K562 (cell line): ENCODE data around the gene PSAT1. TPM values are rescaled to one million over a fixed set of nuclear protein-coding genes. Genes with fewer than 3 reads are reported as not detected.
A peak's percentile ranks its signal among the peaks of the same experiment; 100 is the strongest.

ENCODE experiments used
- ATAC-seq: fragments of 200-7000 bp; cut with Tn5 transposase; 3 replicates; pipeline ENCODE4 v1.9.1; 2020; ENCODE audit warnings: moderate library complexity
- BruUV-seq: library from RNA; stranded (reverse); fragments of 400-500 nt; replicated peaks from 2 replicates; lab custom pipeline; 2021; lab: Mats Ljungman, UMichigan
- CTCF ChIA-PET: fragments of 300-600 bp; formaldehyde crosslinking; extraction: SDS; loops from one replicate; lab custom pipeline; 2021; ENCODE audit warnings: low intra/inter-chr PET ratio; lab: Yijun Ruan, JAX
- POLR2A ChIA-PET: fragments of 300-600, 350-650 bp; sonication (Branson Sonifier 250); formaldehyde crosslinking; extraction: SDS; loops from one replicate; lab custom pipeline; 2021; ENCODE audit warnings: antibody characterized with exemption, inconsistent platforms; lab: Yijun Ruan, JAX
- DNase-seq, 4 experiments: peaks; one replicate each; pipeline versions ENCODE4 v3.0.0 to v3.0.0-alpha.2; 2011 to 2018; ENCODE audit warnings: low spot score in 3 of 4, mixed read lengths in 3 of 4; ENCODE audit errors: extremely low read depth in 1 of 4
- FAIRE-seq: peaks from 2 replicates; lab custom pipeline; 2011; peaks lifted over from hg19 to GRCh38; lab: Jason Lieb, UNC
- H2AFZ ChIP-seq: 2 replicates; pipeline ENCODE4 v1.6.0; 2011; ENCODE audit warnings: low read depth, low read length, control low read depth, inconsistent platforms
- H3K27ac ChIP-seq: fragments of 200-600 bp; 3 replicates; pipeline ENCODE4 v1.8.0; 2011; ENCODE audit warnings: low read depth, mild to moderate bottlenecking, control low read depth, inconsistent platforms, low read length, moderate library complexity, mixed read lengths; ENCODE audit errors: extremely low read depth
- H3K27me3 ChIP-seq, 2 experiments: fragments of 300-600 bp in 1 of 2; 2 replicates in 1 of 2; 3 replicates in 1 of 2; pipeline versions ENCODE4 v1.6.0 to v1.8.0; 2011; ENCODE audit warnings: inconsistent platforms in 2 of 2, low read length in 2 of 2, mild to moderate bottlenecking in 1 of 2, mixed read lengths in 1 of 2, moderate library complexity in 1 of 2; ENCODE audit not compliant: control insufficient read depth in 2 of 2, insufficient read depth in 2 of 2
- H3K36me3 ChIP-seq: fragments of 300-600 bp; 3 replicates; pipeline ENCODE4 v1.8.0; 2011; ENCODE audit warnings: mild to moderate bottlenecking, low read length, inconsistent platforms; ENCODE audit not compliant: control insufficient read depth, insufficient read depth
- H3K4me1 ChIP-seq, 2 experiments: fragments of 200-600 bp in 1 of 2; replicated peaks in 1 of 2; 2 replicates in 1 of 2; 3 replicates in 1 of 2; pipeline versions ENCODE4 v1.5.1 to v1.8.0; 2011; ENCODE audit warnings: inconsistent platforms in 2 of 2, low read length in 2 of 2, mild to moderate bottlenecking in 1 of 2, mixed read lengths in 1 of 2, moderate library complexity in 1 of 2; ENCODE audit not compliant: control insufficient read depth in 2 of 2, insufficient read depth in 2 of 2
- H3K4me2 ChIP-seq: 2 replicates; pipeline ENCODE4 v1.6.1; 2011; ENCODE audit warnings: low read length, control low read depth, inconsistent platforms, mixed read lengths; ENCODE audit not compliant: insufficient read depth
- H3K4me3 ChIP-seq: fragments of 200-600 bp; sonication (generic), shearing (Covaris generic); 2 replicates; pipeline ENCODE4 v1.5.1; 2016; ENCODE audit warnings: control low read depth, inconsistent platforms
- H3K79me2 ChIP-seq: fragments of 200-600 bp; 3 replicates; pipeline ENCODE4 v1.8.0; 2011; ENCODE audit warnings: low read length, inconsistent platforms; ENCODE audit not compliant: control insufficient read depth, insufficient read depth
- H3K9ac ChIP-seq, 2 experiments: 2 replicates each; pipeline versions ENCODE4 v1.6.0 to v1.6.1; 2011; ENCODE audit warnings: low read depth in 2 of 2, low read length in 2 of 2, control low read depth in 1 of 2, inconsistent platforms in 1 of 2, mild to moderate bottlenecking in 1 of 2, mixed read lengths in 1 of 2; ENCODE audit not compliant: insufficient read depth in 1 of 2
- H3K9me1 ChIP-seq: one replicate; pipeline ENCODE4 v1.6.0; 2011; ENCODE audit warnings: inconsistent platforms, mild to moderate bottlenecking, low read length, moderate library complexity; ENCODE audit not compliant: control insufficient read depth, insufficient read depth
- H3K9me3 ChIP-seq: replicated peaks from 2 replicates; pipeline ENCODE4 v1.5.1; 2011; ENCODE audit warnings: low read depth, low read length, inconsistent platforms; ENCODE audit not compliant: control insufficient read depth, insufficient read depth
- H4K20me1 ChIP-seq: replicated peaks from 2 replicates; pipeline ENCODE4 v1.6.1; 2011; ENCODE audit warnings: low read length, inconsistent platforms, mixed read lengths; ENCODE audit not compliant: control insufficient read depth, insufficient read depth
- CBX8 ChIP-seq: fragments of 200-600 bp; sonication (generic); IDR thresholded peaks from 2 replicates; pipeline ENCODE4 v1.6.1; 2012; ENCODE audit warnings: borderline replicate concordance, mixed run types, low read depth, mild to moderate bottlenecking, moderate library complexity, mixed read lengths, low read length, control low read depth, inconsistent platforms; ENCODE audit not compliant: poor library complexity, severe bottlenecking; ENCODE audit errors: extremely low read depth
- EHMT2 ChIP-seq: fragments of 450-650 bp; IDR thresholded peaks from 2 replicates; pipeline ENCODE4 v1.6.1; 2018; ENCODE audit warnings: antibody characterized with exemption
- MBD2 ChIP-seq: sonication (generic); IDR thresholded peaks from 2 replicates; pipeline ENCODE4 v1.6.1; 2016; ENCODE audit warnings: low read depth, borderline replicate concordance
- NFIC ChIP-seq: fragments of 450-650 bp; IDR thresholded peaks from 2 replicates; pipeline ENCODE4 v1.6.1; 2017; ENCODE audit warnings: mild to moderate bottlenecking, inconsistent platforms
- XRCC3 ChIP-seq: fragments of 450-650 bp; IDR thresholded peaks from 2 replicates; pipeline ENCODE4 v1.6.1; 2017; ENCODE audit warnings: mild to moderate bottlenecking, moderate library complexity
- ZNF140 ChIP-seq: fragments of 250-450 bp; sonication (Bioruptor Pico); IDR thresholded peaks from 2 replicates; pipeline ENCODE4 v1.8.0; 2021; ENCODE audit warnings: moderate library complexity, mild to moderate bottlenecking, inconsistent platforms
- ZNF263 ChIP-seq: sonication (generic); formaldehyde crosslinking; IDR thresholded peaks from 2 replicates; pipeline ENCODE4 v1.8.0; 2022; ENCODE audit warnings: mild to moderate bottlenecking, missing genetic modification reagents, borderline replicate concordance
- WGBS: fragments of 100-300 bp; shearing (Covaris generic); methylation state at CpG from one replicate; pipeline ENCODE4 v1.1.6; 2016; ENCODE audit warnings: low coverage, mixed read lengths; ENCODE audit not compliant: insufficient coverage; ENCODE audit errors: missing lambda C conversion rate; 5-methylcytosine and 5-hydroxymethylcytosine counted together
- in situ Hi-C: fragments of 300-500 bp; cut with MboI; formaldehyde crosslinking; loops from 4 replicates; pipeline ENCODE4 v1.15.0; 2018; ENCODE audit warnings: inconsistent platforms, mixed read lengths
- intact Hi-C: fragments of 100-400 bp; cut with micrococcal nuclease; formaldehyde crosslinking; loops from 2 replicates; pipeline ENCODE4 v1.14.2; 2022
- polyA plus RNA-seq, 8 experiments: library from polyadenylated mRNA; depleted of rRNA in 4 of 8; stranded (reverse) in 5 of 8; unstranded in 3 of 8; fragments of >200 nt; fragmentation: Nextera tagmentation in 2 of 8; fragmentation: Illumina TruSeq in 1 of 8; extraction: Ambion mirVana in 2 of 8; extraction: Trizol in 1 of 8; gene quantifications; 2 replicates each; pipeline versions ENCODE4 v1.2.1 to v1.2.3, GENCODE V29; 2011 to 2014; ENCODE audit warnings: inconsistent platforms in 1 of 8, missing spikeins in 1 of 8
- total RNA-seq, 7 experiments: library from RNA; depleted of rRNA in 6 of 7; stranded (reverse); fragments of >200 nt in 6 of 7; fragmentation: Illumina TruSeq in 2 of 7; extraction: Trizol in 2 of 7; gene quantifications; 2 replicates each; pipeline versions ENCODE4 v1.2.1 to v1.2.3, GENCODE V29; 2011 to 2021; ENCODE audit warnings: low replicate concordance in 1 of 7
- TF ChIP-seq, protein P1 (sequence below): fragments of 450-650 bp; IDR thresholded peaks from 2 replicates; pipeline ENCODE4 v1.6.1; 2016; ENCODE audit warnings: borderline replicate concordance
- TF ChIP-seq, protein P2 (sequence below): fragments of 450-650 bp; IDR thresholded peaks from 2 replicates; pipeline ENCODE4 v1.6.1; 2016
- TF ChIP-seq, protein P3 (sequence below): fragments of 250-450 bp; sonication (Bioruptor Pico); IDR thresholded peaks from 2 replicates; pipeline ENCODE4 v1.6.1; 2021; ENCODE audit warnings: mild to moderate bottlenecking
- TF ChIP-seq, protein P4 (sequence below), 3 experiments: IDR thresholded peaks in 2 of 3; conservative IDR thresholded peaks in 1 of 3; 2 replicates each; pipeline ENCODE4 v1.5.1; 2011 to 2012; ENCODE audit warnings: low read length in 3 of 3, mild to moderate bottlenecking in 3 of 3, control low read depth in 2 of 3, improper control_type of control experiment in 1 of 3, inconsistent platforms in 1 of 3, low read depth in 1 of 3, mixed read lengths in 1 of 3, moderate library complexity in 1 of 3; ENCODE audit not compliant: insufficient read depth in 2 of 3

Gene PSAT1
- total and polyA plus RNA-seq, 9 of the 15 experiments (the other 6 are each of a cell fraction or from before 2014, with no cell fraction given) = 29.7 to 151 (median 98.3) TPM

DNA sequence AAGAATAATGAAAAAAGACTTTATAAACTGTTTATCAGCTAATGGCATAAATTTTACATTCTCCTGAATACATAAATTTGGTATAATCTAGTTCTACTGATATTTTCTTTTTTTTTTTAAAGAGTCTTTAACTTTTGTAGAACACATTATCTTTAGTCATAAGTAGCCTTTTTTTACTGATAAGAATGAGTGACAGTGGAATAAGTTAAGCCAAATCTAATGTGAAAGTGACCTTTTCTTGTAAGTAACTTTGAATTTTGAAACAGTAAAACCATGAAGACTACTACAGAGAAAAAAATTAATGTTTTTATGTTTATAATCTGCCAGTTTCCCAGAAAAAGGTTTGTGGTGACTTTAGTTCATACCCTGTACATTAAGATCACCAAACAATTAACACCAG lies 47.4 kb upstream of the PSAT1 start:
- no TSS peak for BruUV-seq
- Histone ChIP-seq H3K9ac (no peak overlapping the region), H4K20me1 (no peaks in the 10 kb centered on the region), H3K9me1 (no peaks in the 10 kb centered on the region), H2AFZ (no peak overlapping the region), H3K27ac (no peak overlapping the region), H3K4me2 (no peak overlapping the region), H3K79me2 (no peaks in the 10 kb centered on the region), H3K27me3 (no peaks in the 10 kb centered on the region), H3K9me3 (no peaks in the 10 kb centered on the region), H3K4me3 (no peak overlapping the region), H3K36me3 (peaks cover 42% of the 10 kb centered on the region; the same call in 2 of the 3 replicates), H3K4me1 (no peaks in the 10 kb centered on the region)
- no peak for DNase-seq
- TF ChIP-seq, protein P1, sequence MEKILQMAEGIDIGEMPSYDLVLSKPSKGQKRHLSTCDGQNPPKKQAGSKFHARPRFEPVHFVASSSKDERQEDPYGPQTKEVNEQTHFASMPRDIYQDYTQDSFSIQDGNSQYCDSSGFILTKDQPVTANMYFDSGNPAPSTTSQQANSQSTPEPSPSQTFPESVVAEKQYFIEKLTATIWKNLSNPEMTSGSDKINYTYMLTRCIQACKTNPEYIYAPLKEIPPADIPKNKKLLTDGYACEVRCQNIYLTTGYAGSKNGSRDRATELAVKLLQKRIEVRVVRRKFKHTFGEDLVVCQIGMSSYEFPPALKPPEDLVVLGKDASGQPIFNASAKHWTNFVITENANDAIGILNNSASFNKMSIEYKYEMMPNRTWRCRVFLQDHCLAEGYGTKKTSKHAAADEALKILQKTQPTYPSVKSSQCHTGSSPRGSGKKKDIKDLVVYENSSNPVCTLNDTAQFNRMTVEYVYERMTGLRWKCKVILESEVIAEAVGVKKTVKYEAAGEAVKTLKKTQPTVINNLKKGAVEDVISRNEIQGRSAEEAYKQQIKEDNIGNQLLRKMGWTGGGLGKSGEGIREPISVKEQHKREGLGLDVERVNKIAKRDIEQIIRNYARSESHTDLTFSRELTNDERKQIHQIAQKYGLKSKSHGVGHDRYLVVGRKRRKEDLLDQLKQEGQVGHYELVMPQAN = no peak
- TF ChIP-seq, protein P2, sequence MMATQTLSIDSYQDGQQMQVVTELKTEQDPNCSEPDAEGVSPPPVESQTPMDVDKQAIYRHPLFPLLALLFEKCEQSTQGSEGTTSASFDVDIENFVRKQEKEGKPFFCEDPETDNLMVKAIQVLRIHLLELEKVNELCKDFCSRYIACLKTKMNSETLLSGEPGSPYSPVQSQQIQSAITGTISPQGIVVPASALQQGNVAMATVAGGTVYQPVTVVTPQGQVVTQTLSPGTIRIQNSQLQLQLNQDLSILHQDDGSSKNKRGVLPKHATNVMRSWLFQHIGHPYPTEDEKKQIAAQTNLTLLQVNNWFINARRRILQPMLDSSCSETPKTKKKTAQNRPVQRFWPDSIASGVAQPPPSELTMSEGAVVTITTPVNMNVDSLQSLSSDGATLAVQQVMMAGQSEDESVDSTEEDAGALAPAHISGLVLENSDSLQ = peak; percentile 88
- ATAC-seq = no peak
- no peak for FAIRE-seq
- ChIA-PET POLR2A (no interaction called here), CTCF (no interaction called here)
- in situ Hi-C loops = no loop called here
- intact Hi-C loops = no loop called here

DNA sequence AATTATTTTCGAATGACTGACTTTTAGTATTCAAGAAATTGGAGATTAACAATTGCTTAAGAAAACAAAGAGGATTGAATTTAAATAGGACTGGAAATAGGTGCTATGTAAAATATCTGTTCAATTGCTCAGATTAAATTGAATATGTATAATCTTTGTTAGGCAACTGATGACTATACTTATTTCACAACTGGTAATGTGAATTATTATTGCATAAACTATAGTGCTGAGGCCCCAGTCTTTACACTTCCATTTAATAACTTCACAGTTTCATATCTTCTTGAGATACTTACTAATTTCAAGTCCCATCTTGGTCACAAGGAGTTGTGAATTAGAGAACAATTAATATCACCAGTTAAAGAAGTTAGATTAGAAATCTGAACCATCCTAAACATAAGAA lies 44.3 kb upstream of the PSAT1 start:
- ATAC-seq (no peak), FAIRE-seq (no peak), DNase-seq (no peak)
- no peak overlapping the region for H3K27ac ChIP-seq
- no peaks in the 10 kb centered on the region for H3K9me1 ChIP-seq
- no peaks in the 10 kb centered on the region for H3K4me1 ChIP-seq
- POLR2A ChIA-PET = no interaction called here
- H3K4me3 ChIP-seq = no peak overlapping the region
- no peak overlapping the region for H3K4me2 ChIP-seq
- no peaks in the 10 kb centered on the region for H3K79me2 ChIP-seq
- in situ Hi-C loops (no loop called here), intact Hi-C loops (no loop called here)
- no TSS peak for BruUV-seq
- 73% methylated on average over 1 of the region's 1 CpG for WGBS
- H3K27me3 ChIP-seq = no peaks in the 10 kb centered on the region
- H2AFZ ChIP-seq = no peak overlapping the region
- no peak overlapping the region for H3K9ac ChIP-seq
- H4K20me1 ChIP-seq = no peaks in the 10 kb centered on the region
- CTCF ChIA-PET = no interaction called here
- peaks cover 36% of the 10 kb centered on the region; the same call in 2 of the 3 replicates for H3K36me3 ChIP-seq
- H3K9me3 ChIP-seq = no peaks in the 10 kb centered on the region
- no peak for TF ChIP-seq MBD2
- no peak for TF ChIP-seq CBX8
- TF ChIP-seq, protein P3, sequence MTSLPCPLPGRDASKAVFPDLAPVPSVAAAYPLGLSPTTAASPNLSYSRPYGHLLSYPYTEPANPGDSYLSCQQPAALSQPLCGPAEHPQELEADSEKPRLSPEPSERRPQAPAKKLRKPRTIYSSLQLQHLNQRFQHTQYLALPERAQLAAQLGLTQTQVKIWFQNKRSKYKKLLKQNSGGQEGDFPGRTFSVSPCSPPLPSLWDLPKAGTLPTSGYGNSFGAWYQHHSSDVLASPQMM (CRISPR knock-in tag) = no peak
- no peak for TF ChIP-seq XRCC3
- TF ChIP-seq ZNF140 (CRISPR knock-in tag) = no peak
- no peak for TF ChIP-seq EHMT2
- TF ChIP-seq ZNF263 (CRISPR knock-in tag) = no peak
- TF ChIP-seq NFIC = no peak
- TF ChIP-seq, protein P4, sequence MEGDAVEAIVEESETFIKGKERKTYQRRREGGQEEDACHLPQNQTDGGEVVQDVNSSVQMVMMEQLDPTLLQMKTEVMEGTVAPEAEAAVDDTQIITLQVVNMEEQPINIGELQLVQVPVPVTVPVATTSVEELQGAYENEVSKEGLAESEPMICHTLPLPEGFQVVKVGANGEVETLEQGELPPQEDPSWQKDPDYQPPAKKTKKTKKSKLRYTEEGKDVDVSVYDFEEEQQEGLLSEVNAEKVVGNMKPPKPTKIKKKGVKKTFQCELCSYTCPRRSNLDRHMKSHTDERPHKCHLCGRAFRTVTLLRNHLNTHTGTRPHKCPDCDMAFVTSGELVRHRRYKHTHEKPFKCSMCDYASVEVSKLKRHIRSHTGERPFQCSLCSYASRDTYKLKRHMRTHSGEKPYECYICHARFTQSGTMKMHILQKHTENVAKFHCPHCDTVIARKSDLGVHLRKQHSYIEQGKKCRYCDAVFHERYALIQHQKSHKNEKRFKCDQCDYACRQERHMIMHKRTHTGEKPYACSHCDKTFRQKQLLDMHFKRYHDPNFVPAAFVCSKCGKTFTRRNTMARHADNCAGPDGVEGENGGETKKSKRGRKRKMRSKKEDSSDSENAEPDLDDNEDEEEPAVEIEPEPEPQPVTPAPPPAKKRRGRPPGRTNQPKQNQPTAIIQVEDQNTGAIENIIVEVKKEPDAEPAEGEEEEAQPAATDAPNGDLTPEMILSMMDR (IDR thresholded peaks at IDR 0.05 in 2 of 3, conservative IDR thresholded peaks at IDR 0.05 in 1 of 3; ENCODE audit: insufficient read depth in 2 of 3, low read depth in 1 of 3, low read length in 3 of 3) = no peak
